Esophagus squamous epithelium (tissue), 5 donors: ENCODE data around the gene PML. TPM values are rescaled to one million over a fixed set of nuclear protein-coding genes. Genes with fewer than 3 reads are reported as not detected.

Source experiments
- DNase-seq: peaks from one replicate; lab custom pipeline; 2025; lab: John Stamatoyannopoulos, UW
- H3K27ac ChIP-seq, 4 donors: fragments of 200-600 bp; sonication (generic); one replicate each; pipeline ENCODE4 v1.5.1; 2016 to 2019; ENCODE audit warnings: mild to moderate bottlenecking in 1 of 4
- H3K27me3 ChIP-seq, 4 donors: fragments of 200-600 bp; sonication (generic); 1 replicate in 3 of 4; 2 replicates in 1 of 4; pipeline versions ENCODE4 v1.5.1 to v1.6.0; 2017 to 2021; ENCODE audit warnings: antibody characterized with exemption in 1 of 4
- H3K36me3 ChIP-seq, 3 donors: fragments of 200-600 bp; sonication (generic); one replicate each; pipeline ENCODE4 v1.5.1; 2016 to 2019
- H3K4me1 ChIP-seq, 3 donors: fragments of 200-600 bp; sonication (generic); one replicate each; pipeline ENCODE4 v1.5.1; 2017 to 2019
- H3K4me3 ChIP-seq, 4 donors: fragments of 200-600 bp; sonication (generic); 1 replicate in 3 of 4; 2 replicates in 1 of 4; pipeline ENCODE4 v1.5.1; 2016 to 2019; ENCODE audit warnings: mild to moderate bottlenecking in 2 of 4, moderate library complexity in 1 of 4
- H3K9me3 ChIP-seq, 3 donors: fragments of 200-600 bp; sonication (generic); one replicate each; pipeline ENCODE4 v1.5.1; 2016 to 2019
- CTCF ChIP-seq, 6 experiments: fragments of 450-650 bp in 4 of 6; fragments of 200-600 bp in 2 of 6; sonication (generic) in 2 of 6; IDR thresholded peaks; one replicate each; pipeline ENCODE4 v1.5.1; 2016 to 2019; ENCODE audit warnings: antibody characterized with exemption in 6 of 6, mild to moderate bottlenecking in 4 of 6, moderate library complexity in 4 of 6
- POLR2A ChIP-seq, 4 donors: fragments of 450-650 bp; IDR thresholded peaks; one replicate each; pipeline ENCODE4 v1.6.1; 2017; ENCODE audit warnings: antibody characterized with exemption in 4 of 4, mild to moderate bottlenecking in 4 of 4, moderate library complexity in 3 of 4
- WGBS, 2 donors: methylation state at CpG; one replicate each; pipeline ENCODE4 v1.1.5; 2018; 5-methylcytosine and 5-hydroxymethylcytosine counted together
- intact Hi-C: fragments of 100-400 bp; cut with DNase I; formaldehyde crosslinking; loops from one replicate; pipeline ENCODE4 v1.15.0; 2022
- total RNA-seq, 4 donors: library from RNA; depleted of rRNA; stranded (reverse); fragments of >200 nt; gene quantifications; one replicate each; pipeline ENCODE4 v1.1.0, GENCODE V29; 2016
- donor health status: DM: yes; HTN: yes; CAD: no.

Gene PML
- 10 to 100 TPM; 34.0 to 52.3 (median 44.5) TPM for total RNA-seq

GRCh38 chr15:73994413-73994883 lies at the start of gene PML:
Gene PML (plus strand): TSS chr15:73994716. CDS start chr15:73994813, 97 bp downstream.
- Histone ChIP-seq H3K27me3 (no peaks in the 10 kb centered on the region), H3K27ac (peak within 1 kb of the TSS; percentile 95 to 99 (median 98)), H3K4me3 (peak within 1 kb of the TSS; percentile 70 to 95 (median 80)), H3K4me1 (peaks cover 55 to 90% (median 68%) of the 10 kb centered on the region in 3 donors), H3K9me3 (no peaks in the 10 kb centered on the region), H3K36me3 (peaks cover 0 to 18% (median 0%) of the 10 kb centered on the region in 3 donors)
- peak in 1 of 6 experiments; percentile 28 for TF ChIP-seq CTCF (IDR thresholded peaks at IDR 0.05)
- peak in 3 of 4 donors; percentile 27 to 74 (median 57) for TF ChIP-seq POLR2A (IDR thresholded peaks at IDR 0.05)
- 0 to 1% methylated on average over 1 to 23 of the region's 27 CpGs for WGBS, 2 donors
- intact Hi-C loops: no loop called here
- DNase-seq: peak; percentile 88

- H3K4me1 ChIP-seq: peaks cover 11 to 40% (median 26%) of the 10 kb centered on the region in 3 donors
- no peak for DNase-seq
- TF ChIP-seq POLR2A (IDR thresholded peaks at IDR 0.05) (no peak), CTCF (IDR thresholded peaks at IDR 0.05) (no peak)
- intact Hi-C loops: no loop called here
- WGBS, 2 donors: 79 to 83% methylated on average over 2 to 4 of the region's 4 CpGs
- no peaks in the 10 kb centered on the region for H3K9me3 ChIP-seq
- no peak overlapping the region for H3K27ac ChIP-seq
- no peak overlapping the region for H3K4me3 ChIP-seq
- peaks cover 0 to 25% (median 0%) of the 10 kb centered on the region in 3 donors for H3K36me3 ChIP-seq
- no peaks in the 10 kb centered on the region for H3K27me3 ChIP-seq
Observed at GRCh38 chr15:73945130-73945508, 49.4 kb upstream of the PML start.

GRCh38 chr15:73946046-73946721 lies 48.3 kb upstream of the PML start:
- Histone ChIP-seq H3K4me1 (peaks cover 3 to 38% (median 21%) of the 10 kb centered on the region in 3 donors), H3K27me3 (no peaks in the 10 kb centered on the region), H3K9me3 (no peaks in the 10 kb centered on the region), H3K36me3 (peaks cover 0 to 25% (median 0%) of the 10 kb centered on the region in 3 donors), H3K27ac (no peak overlapping the region), H3K4me3 (no peak overlapping the region)
- 70 to 84% methylated on average over 3 to 7 of the region's 17 CpGs for WGBS, 2 donors
- TF ChIP-seq CTCF (IDR thresholded peaks at IDR 0.05) (no peak), POLR2A (IDR thresholded peaks at IDR 0.05) (no peak)
- intact Hi-C loops: no loop called here
- no peak for DNase-seq

GRCh38 chr15:73946795-73947370 lies 47.6 kb upstream of the PML start:
- Histone ChIP-seq H3K36me3 (peaks cover 0 to 25% (median 0%) of the 10 kb centered on the region in 3 donors), H3K9me3 (no peaks in the 10 kb centered on the region), H3K4me1 (peaks cover 9 to 38% (median 21%) of the 10 kb centered on the region in 3 donors), H3K27ac (no peak overlapping the region), H3K4me3 (no peak overlapping the region), H3K27me3 (no peaks in the 10 kb centered on the region)
- no peak for TF ChIP-seq CTCF (IDR thresholded peaks at IDR 0.05)
- TF ChIP-seq POLR2A (IDR thresholded peaks at IDR 0.05): no peak
- DNase-seq: no peak
- intact Hi-C loops: no loop called here
- WGBS, 2 donors: 89 to 92% methylated on average over 6 to 9 of the region's 9 CpGs

- intact Hi-C loops: no loop called here
- peaks cover 0 to 25% (median 0%) of the 10 kb centered on the region in 3 donors for H3K36me3 ChIP-seq
- peaks cover 10 to 38% (median 23%) of the 10 kb centered on the region in 3 donors for H3K4me1 ChIP-seq
- H3K4me3 ChIP-seq: no peak overlapping the region
- TF ChIP-seq CTCF (IDR thresholded peaks at IDR 0.05): no peak
- H3K9me3 ChIP-seq: no peaks in the 10 kb centered on the region
- no peaks in the 10 kb centered on the region for H3K27me3 ChIP-seq
- 100% methylated on average over 1 to 3 of the region's 9 CpGs for WGBS, 2 donors
- no peak for DNase-seq
- H3K27ac ChIP-seq: no peak overlapping the region
Observed at GRCh38 chr15:73947651-73948050, 46.9 kb upstream of the PML start.
